Stimulated activated CD8-positive, alpha-beta memory T cell treated with anti-CD3 and anti-CD28 coated beads, Interleukin-15, amount 100 ng/mL, for 4 hours (primary cell): Measurements from ENCODE around the gene GRAMD1B.

ENCODE experiments used
- DNase-seq, 2 donors: peaks; one replicate each; pipeline ENCODE4 v3.0.0-alpha.2; 2020; ENCODE audit warnings: low read depth in 2 of 2

GRAMD1B gene

DNA sequence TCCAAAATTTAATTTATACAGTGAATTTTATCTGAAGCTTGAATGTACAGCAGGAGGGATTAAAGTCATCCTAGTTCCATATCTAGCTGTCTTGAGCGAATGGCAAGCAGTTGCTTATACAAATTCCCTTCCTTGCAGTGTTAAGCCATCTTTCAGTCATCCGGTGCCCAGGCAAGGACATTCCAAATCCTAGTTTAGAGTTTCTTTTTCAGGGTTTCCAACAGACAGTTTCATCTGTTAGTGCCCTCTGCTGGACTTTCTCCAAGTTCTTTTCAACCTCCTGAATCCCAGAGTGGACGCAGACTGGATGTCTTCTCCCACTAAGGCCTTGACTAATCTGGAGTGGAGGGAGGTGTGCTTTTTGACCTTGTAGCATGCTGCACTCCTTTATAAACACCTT lies 45.4 kb downstream of the GRAMD1B start:
- DNase-seq, result no peak

DNA sequence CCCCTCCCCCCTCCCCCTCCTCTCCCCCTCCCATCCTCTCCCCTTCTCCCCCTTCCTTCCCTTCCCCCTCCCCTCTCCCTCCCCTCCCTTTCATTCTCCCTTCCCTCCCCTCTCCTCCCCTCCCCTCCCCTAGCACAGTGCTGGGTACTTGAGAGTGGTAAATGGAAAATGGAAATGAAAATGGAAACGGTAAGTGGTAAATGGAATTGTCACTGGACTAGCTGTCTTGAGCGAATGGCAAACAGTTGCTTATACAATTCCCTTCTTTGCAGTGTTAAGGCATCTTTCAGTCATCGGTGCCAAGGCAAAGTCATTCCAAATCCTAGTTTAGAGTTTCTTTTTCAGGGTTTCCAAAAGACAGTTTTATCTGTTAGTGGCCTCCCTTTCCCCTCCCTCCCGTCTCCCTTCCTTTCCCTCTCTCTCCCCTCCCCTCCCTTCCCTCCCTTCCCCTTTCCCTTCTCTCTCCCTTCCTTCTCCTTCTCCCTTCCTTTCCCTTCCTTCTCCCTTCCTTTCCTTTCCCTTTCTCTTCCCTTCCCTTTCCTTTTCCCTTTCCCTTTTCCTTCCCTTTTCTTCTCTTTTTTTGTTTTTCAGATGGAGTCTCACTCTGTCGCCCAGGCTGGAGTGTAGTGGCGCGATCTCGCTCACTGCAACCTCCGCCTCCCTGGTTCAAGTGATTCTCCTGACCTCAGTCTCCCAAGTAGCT lies 47.3 kb downstream of the GRAMD1B start:
- no peak for DNase-seq

DNA sequence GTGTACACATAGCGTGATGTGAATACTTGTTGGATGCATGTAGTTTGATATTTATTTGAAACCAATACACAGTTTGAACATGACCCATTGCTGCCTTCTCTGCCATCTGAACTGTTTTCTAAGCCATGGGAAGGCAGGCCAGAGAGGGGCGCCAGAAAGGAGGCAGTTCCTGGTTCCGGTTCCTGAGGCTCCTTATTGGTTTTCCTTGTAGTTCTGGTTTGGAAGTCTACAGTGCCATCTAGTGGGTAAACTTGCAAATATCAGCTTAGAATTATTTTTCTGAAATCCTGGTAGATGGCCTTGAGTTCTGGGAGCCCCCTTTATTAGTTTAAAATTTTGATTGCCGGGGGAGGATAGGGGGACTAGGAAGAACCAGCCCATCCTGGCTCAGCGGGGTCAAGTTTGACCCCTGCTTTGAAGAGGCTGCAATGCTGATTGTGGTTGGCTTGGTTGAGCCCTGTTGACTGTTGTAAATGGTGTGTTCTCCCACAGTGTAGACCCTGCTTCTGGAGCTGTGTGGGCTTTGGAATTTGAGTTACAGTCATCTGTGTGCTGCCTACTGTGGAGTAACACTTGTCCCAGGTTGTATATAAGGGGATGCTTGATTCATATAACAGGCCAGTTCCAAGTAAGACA lies 48.4 kb downstream of the GRAMD1B start:
- no peak for DNase-seq

DNA sequence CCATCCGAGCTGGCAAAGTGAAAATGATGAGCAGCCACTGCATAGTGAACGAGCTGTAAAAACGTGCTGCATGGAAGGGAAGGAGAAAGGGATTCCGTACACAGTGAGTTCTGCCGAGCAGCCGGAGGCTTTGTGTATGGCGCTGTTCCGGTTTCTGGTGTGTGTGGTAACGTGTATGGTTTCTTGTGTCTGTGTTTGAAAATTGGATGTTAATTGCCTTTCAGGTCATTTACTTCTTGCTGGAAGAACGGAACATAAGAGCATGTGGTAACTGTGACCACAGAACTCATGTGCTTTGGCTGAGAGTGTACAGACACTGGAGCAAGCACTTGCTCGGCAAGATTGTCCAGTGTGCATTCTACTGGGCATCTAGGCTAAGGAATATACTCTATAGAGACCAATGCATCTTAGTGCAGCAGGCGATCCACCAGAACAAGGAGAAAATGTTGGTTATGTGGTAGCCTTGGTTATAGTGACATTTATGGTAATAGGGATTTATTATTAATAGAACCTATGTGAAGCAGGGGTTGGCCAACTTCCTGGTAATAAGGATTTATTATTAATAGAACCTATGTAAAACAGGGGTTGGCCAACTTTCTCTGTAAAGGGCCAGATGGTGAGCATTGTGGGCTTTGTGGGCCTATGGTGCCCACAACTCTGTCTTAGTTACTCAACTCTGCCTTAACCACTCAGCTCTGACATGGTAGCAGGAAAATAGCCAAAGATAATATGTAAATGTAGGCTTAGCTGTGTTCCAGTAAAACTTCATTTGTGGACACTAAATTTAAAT lies 49.2 kb downstream of the GRAMD1B start:
- no peak for DNase-seq

DNA sequence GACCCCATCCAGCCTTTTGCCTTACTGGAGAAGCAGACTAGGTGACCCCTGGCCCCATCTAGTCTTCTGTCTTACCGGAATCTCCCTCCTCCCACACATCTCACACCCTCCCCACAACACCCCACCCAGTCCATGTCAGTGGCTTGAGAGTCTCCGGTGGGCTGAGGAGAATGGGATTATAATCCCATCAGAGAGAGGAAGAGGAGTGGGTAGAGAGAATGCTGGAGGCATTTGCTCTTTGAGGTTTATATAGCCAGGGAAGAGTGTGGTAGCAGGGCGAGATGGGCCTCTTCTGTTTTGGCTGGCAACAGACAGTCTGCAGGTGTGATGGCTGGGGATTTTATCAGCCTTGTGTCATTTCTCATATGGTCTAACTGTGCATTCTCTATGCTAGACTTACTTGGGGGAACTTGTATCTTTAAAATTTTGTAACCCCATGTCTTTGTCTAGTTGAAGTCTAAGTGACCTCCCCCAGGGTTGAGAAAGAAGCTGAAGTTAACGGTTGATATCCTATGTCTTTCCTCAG lies 50.3 kb downstream of the GRAMD1B start:
- DNase-seq, result no peak

DNA sequence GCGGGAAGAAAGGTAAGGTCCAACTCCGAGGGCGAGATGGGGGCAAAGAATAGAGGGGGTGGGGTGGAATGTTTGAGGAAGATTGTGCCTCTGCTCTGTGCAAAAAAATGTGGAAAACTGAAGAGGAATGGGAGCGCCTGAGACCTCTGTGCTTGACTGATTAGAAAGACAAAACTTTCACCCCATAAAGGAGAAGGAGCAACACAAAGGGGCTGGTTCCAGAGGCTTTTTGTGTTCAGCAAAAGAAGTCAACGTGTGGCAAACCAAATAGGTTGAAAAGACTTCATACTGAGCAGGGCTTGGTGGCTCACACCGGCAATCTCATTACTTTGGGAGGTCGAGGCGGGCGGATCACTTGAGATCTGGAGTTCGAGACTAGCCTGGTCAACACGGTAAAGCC lies 50.8 kb downstream of the GRAMD1B start:
- no peak for DNase-seq

DNA sequence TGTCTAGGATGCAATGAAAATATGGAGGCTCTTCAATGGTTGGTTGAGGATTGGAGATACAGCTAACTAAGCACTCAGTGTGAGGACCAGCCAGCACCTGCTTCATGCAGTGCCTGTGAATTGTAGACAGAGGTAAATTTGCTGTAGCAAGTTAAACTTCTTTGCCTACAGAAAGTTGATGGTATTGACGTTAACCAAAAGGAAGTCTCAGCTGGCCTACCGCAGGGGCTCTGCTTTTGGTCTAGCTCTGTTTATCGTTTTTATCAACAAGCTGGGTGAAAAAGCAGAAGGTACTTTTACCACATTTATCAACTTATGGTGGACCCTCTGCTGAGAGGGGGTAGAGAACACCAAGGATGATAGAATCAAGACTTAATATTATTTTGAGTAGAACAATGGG lies 51.6 kb downstream of the GRAMD1B start:
- no peak for DNase-seq

DNA sequence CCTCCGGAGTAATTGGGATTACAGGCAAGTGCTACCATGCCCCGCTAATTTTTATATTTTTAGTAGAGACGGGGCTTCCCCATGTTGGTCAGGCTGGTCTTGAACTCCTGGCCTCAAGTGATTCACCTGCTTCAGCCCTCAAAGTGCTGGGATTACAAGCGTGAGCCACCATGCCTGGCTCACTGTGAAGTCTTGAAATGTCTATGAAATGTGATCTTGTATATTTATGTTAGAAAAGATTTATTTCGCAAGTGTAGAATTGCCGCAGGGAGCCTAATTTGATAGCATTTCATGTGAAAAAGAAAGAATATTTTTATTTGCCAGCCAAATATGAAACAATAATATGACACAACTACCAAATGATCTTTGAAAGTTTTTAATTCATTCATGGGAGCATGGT lies 52.1 kb downstream of the GRAMD1B start:
- no peak for DNase-seq

DNA sequence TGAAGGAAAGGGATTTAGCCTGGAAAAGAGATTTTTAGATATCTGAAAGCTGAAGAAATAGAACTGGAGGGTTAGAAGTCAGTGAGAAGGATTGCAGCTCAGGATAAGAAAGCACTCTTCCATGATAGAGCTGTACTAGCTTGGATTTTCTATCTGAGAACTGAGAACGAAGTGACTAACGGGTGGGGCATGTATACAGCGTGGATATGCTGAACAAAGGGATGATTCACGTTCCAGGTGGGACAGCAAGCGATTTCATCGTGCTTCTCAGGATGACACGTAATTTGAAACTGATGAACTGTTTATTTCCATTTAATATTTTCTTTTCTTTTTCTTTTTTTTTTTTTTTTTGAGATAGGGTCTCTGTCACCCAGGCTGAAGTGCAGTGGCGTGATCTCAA lies 53.0 kb downstream of the GRAMD1B start:
- DNase-seq, result no peak

DNA sequence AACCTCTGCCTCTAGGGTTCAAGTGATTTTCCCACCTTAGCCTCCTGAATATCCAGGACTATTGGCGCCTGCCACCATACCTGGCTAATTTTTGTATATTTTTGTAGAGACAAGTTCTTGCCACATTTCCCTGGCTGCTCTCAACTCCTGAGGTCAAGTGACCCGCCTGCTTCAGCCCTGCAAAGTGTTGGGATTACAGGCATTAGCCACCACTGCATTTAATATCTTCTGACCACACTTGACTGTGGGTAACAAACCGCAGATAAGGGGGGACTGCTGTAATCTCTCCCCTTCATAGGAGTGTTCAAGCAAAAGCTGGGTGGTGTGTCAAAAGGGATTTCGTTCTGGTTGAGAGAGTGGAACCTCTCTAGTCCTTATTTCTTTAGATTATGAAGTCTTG lies 53.4 kb downstream of the GRAMD1B start:
- no peak for DNase-seq

DNA sequence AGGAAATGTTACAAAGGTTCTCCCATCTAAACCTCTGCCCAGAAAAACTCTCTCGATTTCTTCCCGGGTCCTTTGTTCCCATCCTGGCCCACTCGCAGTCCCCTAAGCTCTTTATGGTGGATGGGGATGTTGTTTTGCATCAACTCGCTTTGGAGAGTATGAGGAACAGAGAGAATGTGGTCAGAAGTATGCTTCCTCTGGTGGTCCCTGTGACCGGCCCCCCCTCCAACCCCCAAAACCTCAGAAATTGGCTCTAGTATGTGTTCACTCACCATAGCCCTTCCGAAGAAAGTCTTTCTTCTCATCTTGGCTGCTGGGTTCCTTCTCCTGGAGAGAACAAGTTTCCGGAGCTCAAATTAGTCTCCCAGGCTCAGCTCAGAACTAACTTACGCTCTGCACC lies 54.4 kb downstream of the GRAMD1B start:
- no peak for DNase-seq

DNA sequence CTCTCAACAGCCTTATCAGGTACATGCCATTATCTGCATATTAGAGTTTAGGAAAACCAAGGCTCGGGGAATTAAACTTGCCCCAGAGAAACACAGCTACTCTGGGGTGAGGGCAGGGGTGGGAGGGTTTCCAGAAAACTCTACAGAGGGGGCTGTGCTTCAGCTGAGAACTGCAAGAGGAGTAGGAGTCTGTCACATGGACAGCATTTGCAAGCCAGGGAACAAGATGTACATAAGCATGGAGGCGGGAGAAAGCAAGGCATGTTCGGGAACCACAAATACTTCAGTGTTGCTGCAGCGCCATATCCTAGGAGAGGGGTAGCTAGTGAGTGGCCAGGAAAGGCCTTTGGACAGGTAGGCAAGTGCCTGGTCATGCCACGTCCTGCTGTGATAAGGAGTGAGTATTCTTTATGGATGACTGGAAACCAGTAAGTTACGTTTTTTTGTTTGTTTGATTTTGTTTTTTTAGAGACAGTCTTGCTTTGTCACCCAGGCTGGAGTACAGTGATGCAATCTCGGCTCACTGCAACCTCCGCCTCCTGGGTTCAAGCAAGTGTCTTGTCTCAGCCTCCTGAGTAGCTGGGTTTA lies 57.2 kb downstream of the GRAMD1B start:
- no peak for DNase-seq

DNA sequence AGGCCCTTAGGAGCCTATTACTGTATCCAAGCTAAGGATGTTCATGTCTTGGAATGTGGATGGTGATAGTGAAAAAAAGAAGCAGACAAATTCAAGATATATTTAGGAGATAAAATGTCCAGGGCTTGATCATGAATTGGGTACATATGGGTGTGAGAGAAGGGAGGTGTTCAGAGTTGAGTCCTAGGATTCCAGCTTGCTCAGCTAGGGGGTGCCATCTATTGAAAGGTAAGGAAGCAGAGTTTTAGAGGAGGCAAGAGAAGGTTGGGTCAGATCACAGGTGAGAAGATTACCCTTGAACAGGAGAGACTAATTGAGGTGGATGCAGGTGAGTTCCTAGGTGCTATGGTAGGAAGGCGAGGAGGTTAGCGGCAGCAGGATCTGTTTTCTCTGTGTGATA lies 60.5 kb downstream of the GRAMD1B start:
- no peak for DNase-seq

DNA sequence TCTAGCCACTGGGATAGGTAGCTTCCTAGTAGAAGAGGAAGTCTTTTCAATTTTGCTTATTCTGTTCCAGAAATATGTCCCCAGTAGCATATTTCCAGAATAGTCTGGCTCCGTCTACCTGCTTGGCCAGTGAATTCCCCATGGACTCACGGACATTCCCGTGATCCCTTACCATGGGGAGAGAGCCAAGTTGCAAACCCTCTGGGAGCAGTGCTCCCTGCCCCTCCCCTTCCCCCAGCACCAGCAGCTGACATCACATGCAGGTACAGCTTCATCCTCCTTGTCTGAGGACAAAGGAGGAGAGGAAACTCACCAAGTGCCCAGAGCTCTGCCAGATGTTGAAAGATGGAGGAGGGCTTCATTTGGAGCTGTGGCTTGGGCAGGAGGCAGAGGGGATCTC lies 61.2 kb downstream of the GRAMD1B start:
- DNase-seq, result no peak

DNA sequence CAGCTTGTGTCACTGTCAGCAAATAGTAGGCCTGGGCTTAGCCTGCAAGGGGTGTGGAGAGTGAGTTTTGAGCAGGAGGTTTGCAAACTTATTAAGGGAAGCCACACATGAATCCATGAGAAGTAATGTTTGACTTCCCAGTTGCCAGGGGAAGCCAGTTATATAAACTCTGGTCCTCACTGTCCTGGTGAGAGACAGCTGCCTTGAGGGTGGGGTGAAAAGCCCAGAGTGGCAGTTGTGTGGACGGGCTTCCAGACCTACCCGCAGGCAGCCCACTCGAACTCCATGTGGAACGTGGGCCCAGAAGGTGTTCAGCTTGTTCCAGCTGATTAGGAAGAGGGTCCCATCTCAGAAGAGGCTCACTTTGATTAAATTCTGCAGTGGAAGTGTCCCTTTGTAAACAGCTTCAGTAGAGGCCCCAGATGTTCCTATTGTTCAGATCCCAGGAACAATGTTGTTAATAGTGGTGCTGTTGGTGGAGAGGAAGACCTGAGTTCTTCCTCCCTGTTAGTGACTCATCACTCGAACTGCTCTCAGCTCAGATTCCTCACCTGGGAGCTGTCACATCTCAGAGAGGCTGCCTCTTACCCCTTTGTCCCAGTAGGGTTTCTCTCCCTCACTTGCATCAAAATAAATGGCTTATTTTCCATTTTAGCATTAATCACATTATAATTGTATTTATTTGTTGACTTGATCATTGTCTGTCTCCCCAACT lies 63.4 kb downstream of the GRAMD1B start:
- no peak for DNase-seq

DNA sequence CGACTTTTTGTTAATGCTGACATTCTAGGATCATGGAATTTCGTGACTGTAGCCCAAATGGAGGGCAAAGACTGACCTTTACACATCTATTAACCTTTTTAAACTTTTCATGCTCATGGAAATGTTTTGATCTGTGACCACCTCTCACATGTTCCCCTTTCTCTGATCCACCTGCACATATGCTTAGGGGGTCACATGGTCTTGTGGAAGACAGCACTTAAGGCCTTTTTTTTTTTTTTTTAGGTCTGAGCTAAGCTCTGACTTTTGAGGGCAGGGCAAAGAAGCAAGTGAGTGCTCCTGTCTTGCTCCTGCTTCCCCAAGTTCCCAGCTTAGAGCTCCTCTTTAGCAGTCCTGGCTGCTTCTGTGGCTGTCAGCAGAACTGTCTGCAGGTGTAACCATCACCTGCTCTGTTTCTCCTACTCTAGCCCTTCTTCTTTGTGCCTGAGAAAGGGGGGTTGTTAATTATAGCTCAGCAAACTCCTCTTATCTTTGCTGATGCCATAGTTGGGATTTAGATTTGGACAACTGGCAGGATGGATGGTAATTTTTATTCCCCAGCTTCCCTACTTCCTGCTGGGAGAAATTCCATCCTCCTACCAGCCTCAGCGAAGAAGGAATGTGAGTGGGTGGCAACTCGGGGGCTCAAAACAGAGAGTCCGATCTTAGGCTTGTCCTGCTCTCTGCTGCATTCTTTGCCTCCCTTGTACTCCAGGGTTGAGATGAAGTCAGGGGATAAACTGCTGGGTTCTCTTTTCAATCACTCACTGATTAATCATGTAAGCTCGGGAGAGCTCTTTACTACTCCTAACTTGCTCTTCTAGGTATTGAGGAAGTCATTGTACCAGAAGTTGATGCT lies 64.4 kb downstream of the GRAMD1B start:
- DNase-seq, result no peak

DNA sequence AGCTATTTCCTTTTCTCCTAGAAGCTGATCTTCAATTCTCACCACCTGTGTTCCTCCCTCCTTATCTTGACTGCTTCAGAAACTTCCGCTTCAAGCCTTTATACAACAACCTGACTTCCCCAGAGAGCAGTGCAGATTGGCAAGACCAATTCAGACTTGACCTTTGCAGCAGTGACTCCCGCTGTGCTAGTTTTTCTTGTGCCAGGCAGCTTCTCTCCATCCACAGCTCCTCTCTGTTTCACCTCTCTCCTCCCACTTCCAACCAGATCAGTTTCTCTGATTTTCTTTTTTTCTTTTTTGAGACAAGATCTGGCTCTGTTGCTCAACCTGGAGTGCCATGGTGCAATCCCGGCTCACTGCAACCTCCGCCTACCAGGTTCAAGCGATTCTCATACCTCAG lies 74.3 kb downstream of the GRAMD1B start:
- DNase-seq, result no peak

DNA sequence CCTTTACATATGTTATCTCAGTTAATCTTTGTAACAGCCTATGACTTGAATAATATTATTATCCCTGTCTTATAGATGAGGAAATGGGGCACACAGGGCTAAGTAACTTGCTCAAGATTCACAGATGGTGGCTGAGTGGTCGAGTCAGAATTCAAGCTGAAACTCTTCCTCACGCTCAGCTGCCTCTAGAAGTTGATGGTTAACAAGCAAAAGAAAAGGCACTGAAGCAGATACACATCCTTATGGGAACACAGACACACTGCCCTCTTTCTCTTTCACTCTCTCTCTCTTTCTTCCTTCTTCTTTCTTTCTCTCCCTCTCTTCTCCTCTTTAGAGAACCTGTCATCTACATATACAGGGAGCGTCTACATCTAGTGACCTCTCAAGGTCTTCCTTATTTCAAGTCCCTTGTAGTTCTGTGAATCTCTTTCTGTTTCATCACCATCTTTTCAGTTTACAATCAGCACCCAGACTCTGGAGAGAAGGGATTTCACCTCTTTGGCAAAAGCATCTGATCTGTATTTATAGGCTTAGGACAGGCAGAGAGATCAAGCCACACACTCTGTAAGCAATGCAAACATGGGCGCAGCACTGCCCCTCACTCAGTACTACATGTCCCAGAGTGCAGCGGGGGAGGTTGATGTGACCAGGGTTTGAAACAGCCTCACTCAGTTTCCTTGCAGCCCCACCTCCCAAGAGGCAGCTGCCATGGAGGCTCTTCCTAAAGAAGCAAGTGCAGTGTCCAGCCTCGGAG lies 75.7 kb downstream of the GRAMD1B start:
- no peak for DNase-seq

DNA sequence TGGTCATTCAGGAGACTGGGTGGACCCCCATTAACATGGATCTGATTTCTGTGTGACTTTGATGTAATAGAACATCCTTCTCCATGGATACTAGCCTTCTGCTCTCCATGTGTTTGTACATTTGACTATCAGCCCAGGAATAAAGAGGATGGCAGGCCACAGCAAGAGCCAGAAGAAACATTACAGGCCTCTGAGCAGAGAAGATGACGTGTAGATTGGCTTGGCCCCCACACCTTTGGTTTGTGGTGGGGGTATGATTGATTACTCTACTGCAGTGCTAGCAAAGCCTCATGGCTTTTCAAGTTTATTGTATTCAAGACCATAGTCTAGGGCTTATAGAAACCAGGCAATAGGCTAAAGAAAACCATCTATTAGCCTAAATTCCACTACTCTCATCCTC lies 77.0 kb downstream of the GRAMD1B start:
- DNase-seq, result no peak
